Amniotic epithelial cell (primary cell): ENCODE results near the gene GZMM.
A peak's percentile ranks its signal among the peaks of the same experiment; 100 is the strongest.

ENCODE experiments used
- DNase-seq: peaks from one replicate; pipeline ENCODE4 v3.0.0-alpha.2; 2010; ENCODE audit warnings: low read depth

The GZMM gene

GRCh38 chr19:543910-544608 is at the start of gene GZMM:
TSS of gene GZMM (plus strand) at chr19:544053. CDS start at chr19:544072, 19 bp downstream.
- no peak for DNase-seq

GRCh38 chr19:494171-495080 is 49.4 kb upstream of the GZMM start:
- DNase-seq: no peak

DNA sequence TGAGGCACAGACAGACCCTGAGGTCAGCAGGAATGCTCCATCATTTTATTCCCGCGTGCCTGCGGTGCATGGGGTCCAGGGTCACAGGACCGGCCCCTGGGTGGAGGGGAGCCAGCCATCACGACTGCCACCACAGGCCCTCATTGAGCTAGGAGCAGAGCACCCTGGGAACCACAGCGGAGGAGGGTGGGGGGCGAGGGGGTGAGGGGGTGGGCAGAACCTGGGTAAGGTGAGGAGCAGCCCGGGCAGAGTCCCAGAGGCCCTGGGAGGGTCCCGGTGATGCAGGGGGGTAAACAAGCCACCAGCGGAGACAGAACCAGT is 48.8 kb upstream of the GZMM start:
- no peak for DNase-seq

DNA sequence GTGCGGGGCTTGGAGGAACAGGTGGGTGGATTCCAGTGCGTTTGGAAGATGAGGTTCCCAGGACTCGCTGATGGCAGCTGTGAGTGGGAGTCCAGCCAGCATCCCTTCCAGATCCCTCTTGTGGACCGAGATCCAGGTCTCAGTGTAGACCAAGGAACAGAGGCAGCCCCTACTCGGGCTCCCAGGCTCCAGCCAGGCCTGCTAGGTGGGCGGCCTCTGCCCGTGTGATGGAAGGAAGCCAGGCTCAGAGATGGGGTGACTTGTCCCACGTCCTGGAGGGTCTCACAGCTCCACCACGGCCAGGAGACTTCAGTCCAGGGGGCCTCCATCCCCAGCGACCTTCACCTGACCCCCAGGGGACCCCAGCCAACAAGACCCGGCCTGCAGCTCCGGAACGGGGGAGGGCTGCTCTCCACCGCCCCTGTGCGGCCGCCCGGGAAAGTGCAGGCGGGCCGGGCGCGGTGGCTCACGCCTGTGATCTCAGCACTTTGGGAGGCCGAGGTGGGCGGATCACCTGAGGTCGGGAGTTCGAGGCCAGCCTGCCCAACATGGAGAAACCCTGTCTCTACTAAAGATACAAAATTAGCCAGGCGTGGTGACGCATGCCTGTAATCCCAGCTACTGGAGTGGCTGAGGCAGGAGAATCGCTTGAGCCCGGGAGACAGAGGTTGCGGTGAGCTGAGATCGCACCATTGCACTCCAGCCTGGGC is 48.3 kb upstream of the GZMM start:
- peak; percentile 33 for DNase-seq

- no peak for DNase-seq
Observed at GRCh38 chr19:496112-496665, 47.7 kb upstream of the GZMM start, which contains the start of gene MADCAM1. TSS of gene MADCAM1 (plus strand) at chr19:496486. CDS start at chr19:496500, 14 bp downstream.

GRCh38 chr19:496986-497385 is 46.9 kb upstream of the GZMM start:
- DNase-seq: no peak

GRCh38 chr19:497491-497868 is 46.4 kb upstream of the GZMM start:
- no peak for DNase-seq

- DNase-seq: no peak
Observed at GRCh38 chr19:497869-498510, 45.9 kb upstream of the GZMM start.

GRCh38 chr19:498511-498891 is 45.4 kb upstream of the GZMM start:
- DNase-seq: no peak

DNA sequence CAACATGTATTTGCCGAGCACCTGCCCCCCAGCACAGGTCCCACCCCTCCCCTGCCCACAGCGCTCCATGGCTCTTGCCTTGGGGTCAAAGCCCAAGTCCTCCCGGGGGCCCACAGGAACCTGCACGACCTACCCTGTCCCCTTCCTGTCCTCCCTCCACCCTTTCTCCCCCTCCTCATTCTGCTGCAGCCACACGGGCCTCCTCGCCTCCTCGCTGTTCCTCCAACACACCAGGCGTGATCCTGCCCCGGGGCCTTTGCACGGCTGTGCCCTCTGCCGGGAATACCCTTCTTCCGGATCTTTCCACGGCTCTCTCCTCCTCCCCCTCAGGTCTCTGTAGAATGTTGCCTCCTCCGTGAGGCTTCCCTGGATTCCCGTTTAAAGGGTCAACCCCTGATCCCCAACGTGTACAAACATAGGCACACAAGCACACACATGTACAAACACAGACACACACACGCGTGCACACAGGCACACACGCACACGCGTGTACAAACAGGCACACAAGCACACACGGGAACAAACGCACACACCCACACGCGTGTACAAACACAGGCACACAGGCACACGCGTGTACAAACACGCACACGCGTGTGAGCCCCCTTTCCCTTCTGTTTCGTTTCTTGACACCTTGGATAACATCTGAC is 44.8 kb upstream of the GZMM start:
- no peak for DNase-seq

- no peak for DNase-seq
Observed at GRCh38 chr19:501646-502045, 42.2 kb upstream of the GZMM start.

DNA sequence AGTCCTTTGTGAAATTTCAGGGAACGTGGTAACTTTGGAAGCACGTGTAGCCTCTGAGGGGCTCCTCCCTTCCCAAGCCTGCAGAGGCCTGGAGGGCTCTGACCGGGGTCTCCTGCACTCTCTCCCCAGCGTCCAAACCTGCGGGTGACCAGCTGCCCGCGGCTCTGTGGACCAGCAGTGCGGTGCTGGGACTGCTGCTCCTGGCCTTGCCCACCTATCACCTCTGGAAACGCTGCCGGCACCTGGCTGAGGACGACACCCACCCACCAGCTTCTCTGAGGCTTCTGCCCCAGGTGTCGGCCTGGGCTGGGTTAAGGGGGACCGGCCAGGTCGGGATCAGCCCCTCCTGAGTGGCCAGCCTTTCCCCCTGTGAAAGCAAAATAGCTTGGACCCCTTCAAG is 39.2 kb upstream of the GZMM start:
- no peak for DNase-seq

GRCh38 chr19:506404-507285 is 37.2 kb upstream of the GZMM start:
- peak; percentile 100 for DNase-seq

GRCh38 chr19:507286-508203 is 36.3 kb upstream of the GZMM start, which contains the start of gene TPGS1:
TSS of gene TPGS1 (plus strand) at chr19:507497. CDS start at chr19:507507, 10 bp downstream.
- DNase-seq: peak; percentile 45

DNA sequence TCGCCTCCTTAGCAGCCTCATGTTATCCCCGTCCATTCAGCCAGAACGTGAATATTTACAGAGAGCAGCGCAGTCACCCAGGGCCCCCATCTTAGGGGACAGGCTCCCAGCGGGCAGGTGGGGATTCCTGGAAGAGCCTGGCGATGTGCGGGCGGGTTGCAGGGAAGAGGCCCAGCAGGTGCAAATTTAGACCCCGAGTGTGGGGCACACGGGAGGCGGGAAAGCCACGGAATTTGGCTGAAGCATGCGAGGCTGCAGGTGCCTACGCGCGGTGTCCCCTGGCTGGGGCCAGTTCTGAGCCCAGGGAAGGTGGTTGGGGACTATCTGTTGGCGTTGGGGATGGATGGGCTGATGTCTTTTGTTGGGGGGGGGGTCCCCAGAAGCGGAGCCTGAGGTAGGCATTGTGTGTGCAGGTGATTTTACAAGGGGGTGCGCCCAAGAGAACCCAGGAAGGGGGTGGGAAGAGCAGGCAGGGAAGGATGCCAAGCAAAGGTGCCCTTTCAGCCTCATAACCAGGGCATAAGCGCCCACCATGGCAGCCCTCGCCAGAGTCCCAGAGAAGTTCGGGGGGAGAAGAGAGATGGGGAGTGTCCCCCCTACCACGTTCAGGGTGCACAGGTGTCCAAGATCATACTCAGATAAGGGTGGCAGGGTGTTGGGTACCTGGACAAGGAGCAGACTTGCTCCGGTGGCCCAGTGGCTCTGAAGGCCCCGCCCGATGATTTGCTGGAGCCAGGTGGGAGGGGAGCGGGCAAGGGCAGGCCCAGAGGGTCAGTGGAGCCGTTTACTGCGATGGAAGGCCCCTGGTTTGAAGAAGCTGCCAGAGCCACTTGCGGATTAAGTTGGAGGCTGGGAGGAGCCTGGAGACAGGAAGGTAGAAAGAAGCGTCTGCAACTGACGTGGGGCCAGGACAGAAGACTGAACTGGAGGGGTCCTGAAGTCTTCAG is 35.4 kb upstream of the GZMM start:
- no peak for DNase-seq

DNA sequence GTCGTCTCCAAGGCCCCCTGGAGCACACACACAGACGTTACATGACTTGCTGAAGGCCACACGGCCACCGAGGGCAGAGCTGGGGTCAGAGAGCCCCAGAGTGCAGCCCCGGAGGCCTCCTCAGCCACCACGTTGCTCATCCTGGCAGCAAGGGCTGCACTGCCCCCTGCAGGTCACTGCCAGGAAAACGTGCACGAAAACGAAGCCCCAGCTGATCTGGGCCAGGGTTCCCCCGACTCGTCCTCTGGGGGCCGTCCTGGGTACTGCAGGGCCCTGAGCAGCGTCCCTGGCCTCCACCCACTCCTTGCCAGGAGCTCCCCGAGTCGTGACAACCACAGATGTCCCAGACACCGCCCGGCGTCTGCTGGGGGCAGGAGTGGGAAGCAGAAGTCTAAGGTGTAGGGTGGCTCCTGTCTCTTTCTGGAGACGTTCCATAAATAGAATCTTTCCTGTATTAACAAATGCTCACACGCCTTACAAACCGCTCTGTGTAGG is 33.2 kb upstream of the GZMM start:
- peak; percentile 83 for DNase-seq

DNA sequence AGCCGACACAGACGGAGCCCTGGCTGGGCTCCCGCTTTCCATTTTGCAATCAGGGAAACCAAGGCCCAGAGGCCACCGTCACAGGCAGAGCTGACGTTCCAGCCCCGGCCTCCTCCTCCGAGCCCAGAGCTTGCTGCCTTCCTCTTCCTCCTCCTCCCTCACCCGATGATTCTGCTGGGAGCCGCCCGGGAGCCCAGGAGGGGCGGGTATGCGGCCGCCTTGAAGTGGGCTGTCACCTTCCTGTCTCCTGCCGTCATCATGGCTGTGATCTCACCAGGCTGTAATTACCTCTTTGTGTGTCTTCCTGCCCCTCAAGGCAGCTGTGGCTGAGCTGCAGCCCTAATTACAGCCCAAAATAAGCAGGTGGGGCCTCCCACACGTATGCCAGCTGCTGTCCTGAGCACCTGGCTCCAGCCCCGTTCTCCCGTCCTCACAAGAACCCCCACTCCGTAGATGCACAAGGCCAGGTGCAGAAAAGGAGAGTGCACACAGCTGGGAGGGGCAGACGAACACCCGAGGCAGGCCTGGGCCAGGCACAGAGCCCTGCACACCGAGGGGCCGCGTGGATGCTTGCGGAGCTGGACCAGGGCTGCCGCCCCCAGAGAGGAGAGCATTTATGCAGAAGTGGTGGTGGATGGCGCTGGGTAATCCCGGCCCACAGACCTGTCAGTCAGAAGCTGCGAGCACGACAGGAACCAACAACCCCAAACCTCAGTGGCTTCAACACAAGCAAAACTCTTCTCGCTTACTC is 32.6 kb upstream of the GZMM start:
- DNase-seq: peak; percentile 63
